Activated CD4-positive, CD25-positive, alpha-beta regulatory T cell treated with anti-CD3 and anti-CD28 coated beads, Interleukin-2, amount 50 U/mL, for 16 hours (primary cell): ENCODE measurements around the gene ZNRF3.
"Not testable (repeated sequence)": the region's sequence is repeated elsewhere in the genome, so short reads cannot be mapped to it uniquely, and the experiment has no call there.

ENCODE experiments used
- DNase-seq: peaks from one replicate; pipeline ENCODE4 v3.0.0-alpha.2; 2020; ENCODE audit warnings: low read depth, low spot score

The ZNRF3 gene

GRCh38 chr22:28884747-28885350, 1.5 kb downstream of the ZNRF3 start:
- no peak for DNase-seq

GRCh38 chr22:28885939-28886338, 2.6 kb downstream of the ZNRF3 start:
- no peak for DNase-seq

- not testable (repeated sequence) for DNase-seq
Measured at GRCh38 chr22:28886679-28887078, 3.3 kb downstream of the ZNRF3 start.

- DNase-seq, result no peak
Measured at GRCh38 chr22:28887725-28888459, 4.5 kb downstream of the ZNRF3 start.

GRCh38 chr22:28889478-28890024, 6.2 kb downstream of the ZNRF3 start:
- DNase-seq, result no peak

- no peak for DNase-seq
Measured at GRCh38 chr22:28891156-28891733, 7.9 kb downstream of the ZNRF3 start.

- no peak for DNase-seq
Measured at GRCh38 chr22:28892175-28892731, 8.9 kb downstream of the ZNRF3 start.

- DNase-seq, result no peak
Measured at GRCh38 chr22:28893810-28894209, 10.4 kb downstream of the ZNRF3 start.

- DNase-seq, result no peak
Measured at GRCh38 chr22:28894334-28894733, 11.0 kb downstream of the ZNRF3 start.

GRCh38 chr22:28894807-28895206, 11.4 kb downstream of the ZNRF3 start:
- no peak for DNase-seq

GRCh38 chr22:28896611-28897010, 13.2 kb downstream of the ZNRF3 start:
- DNase-seq, result no peak

- DNase-seq, result no peak
Measured at GRCh38 chr22:28898233-28898629, 14.9 kb downstream of the ZNRF3 start.

- no peak for DNase-seq
Measured at GRCh38 chr22:28899199-28899853, 16.0 kb downstream of the ZNRF3 start.

- no peak for DNase-seq
Measured at GRCh38 chr22:28900379-28900925, 17.1 kb downstream of the ZNRF3 start.

GRCh38 chr22:28902490-28902889, 19.1 kb downstream of the ZNRF3 start:
- no peak for DNase-seq

- DNase-seq, result no peak
Measured at GRCh38 chr22:28903080-28903479, 19.7 kb downstream of the ZNRF3 start.

GRCh38 chr22:28903729-28904128, 20.4 kb downstream of the ZNRF3 start:
- no peak for DNase-seq

GRCh38 chr22:28904211-28904896, 21.0 kb downstream of the ZNRF3 start:
- DNase-seq, result no peak

- no peak for DNase-seq
Measured at GRCh38 chr22:28905256-28905832, 22.0 kb downstream of the ZNRF3 start.

GRCh38 chr22:28906312-28906711, 22.9 kb downstream of the ZNRF3 start:
- no peak for DNase-seq
